Activated CD4-positive, alpha-beta T cell treated with anti-CD3 and anti-CD28 coated beads, Interleukin-2, amount 50 U/mL, for 24 hours (primary cell): ENCODE measurements around the gene GPBP1L1.
"Not testable (repeated sequence)": the region's sequence is repeated elsewhere in the genome, so short reads cannot be mapped to it uniquely, and the experiment has no call there.

Source experiments
- DNase-seq, 2 donors: peaks; one replicate each; pipeline ENCODE4 v3.0.0-alpha.2; 2020; ENCODE audit warnings: low read depth in 1 of 2, low spot score in 1 of 2

The GPBP1L1 gene

DNA sequence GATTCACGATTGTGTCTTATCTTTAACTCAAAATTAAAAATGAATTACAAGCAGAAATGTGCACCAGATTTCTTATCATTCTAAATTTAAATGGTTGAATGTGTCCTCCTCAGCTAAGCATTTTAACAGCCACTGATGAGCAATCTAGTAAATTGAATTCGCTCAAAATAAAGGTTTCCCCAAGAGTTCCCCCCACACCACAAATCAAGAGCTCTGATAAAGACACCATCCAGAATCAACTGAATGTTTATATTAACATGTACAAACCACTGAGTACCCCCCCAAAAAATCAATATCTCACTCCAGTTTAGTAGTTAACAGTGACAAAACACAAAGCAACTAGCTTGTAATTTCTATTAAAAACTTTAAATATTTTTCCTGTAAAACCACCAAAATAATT is 1.9 kb downstream of the GPBP1L1 start:
- DNase-seq = no peak

DNA sequence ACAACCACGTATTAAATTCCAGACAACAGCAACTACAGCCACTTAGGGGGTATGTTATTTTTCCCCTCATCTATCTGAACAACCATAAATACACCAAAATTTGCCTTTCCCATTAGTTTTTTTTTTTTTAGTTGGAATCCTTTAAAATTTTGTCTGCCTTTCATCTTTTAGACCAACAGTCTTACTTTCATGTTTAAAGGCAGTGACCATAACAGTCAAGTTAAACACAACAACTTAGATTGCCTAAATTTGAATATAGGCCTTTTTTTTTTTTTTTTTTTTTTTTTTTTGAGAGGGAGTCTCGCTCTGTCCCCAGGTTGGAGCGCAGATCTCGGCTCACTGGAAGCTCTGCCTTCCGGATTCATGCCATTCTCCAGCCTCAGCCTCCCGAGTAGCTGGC is 3.4 kb downstream of the GPBP1L1 start:
- DNase-seq = no peak

DNA sequence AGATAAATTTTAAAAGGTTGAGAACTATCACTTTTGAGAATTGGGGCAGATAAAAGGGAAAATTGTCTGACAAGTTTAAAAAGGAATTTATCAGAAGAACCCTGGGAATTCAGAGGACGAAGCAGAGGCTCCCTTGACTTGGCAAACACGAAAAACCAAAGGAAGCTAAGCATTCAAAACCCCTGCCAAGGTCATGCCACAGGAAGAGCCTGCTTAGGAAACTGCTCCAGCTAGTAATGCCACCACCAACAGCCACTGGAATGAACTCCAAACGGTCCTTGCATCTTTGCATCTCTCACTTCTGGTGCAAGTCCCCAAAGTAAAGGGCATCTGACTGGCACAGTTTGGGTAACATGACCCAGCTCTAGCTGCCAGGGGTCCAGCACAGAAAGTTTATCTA is 7.2 kb downstream of the GPBP1L1 start:
- no peak for DNase-seq

DNA sequence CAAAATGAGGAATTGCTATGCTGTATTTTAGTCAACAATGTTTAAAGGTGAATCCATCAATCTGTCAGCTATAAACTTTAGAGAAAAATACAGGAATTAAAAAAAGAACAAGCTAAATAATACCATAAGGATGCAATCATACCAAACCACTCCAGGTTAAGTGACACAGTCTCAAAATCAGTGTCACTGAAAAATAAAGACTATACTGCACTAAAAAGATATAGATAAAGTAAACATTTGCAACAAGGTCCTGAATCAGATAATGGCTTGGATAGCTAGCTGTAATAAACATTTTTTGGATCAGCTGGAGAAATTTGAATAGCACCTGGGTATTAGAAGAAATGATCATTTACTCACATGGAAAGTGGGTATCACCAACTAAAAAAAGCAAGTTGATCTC is 7.8 kb downstream of the GPBP1L1 start:
- no peak for DNase-seq

DNA sequence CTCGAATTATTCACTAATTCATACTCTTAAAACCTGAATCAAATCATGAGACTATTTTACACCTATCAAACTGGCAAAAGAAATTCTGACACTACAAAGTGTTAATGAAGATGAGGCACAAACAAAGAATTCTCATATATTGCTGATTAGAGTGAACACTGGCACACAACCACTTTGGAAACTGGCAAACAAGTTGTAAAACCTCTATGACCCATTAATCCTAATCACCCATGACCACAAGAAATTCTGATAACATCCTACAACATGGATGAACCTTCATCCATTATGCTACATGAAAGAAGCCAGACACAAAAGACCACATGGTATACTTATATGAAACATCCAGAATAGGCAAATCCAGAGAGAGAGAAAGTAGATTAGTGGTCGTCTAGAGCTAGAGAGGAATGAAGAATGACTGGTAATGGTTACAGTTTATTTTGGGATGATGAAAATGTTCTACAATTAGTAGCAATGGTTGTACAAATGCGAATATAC is 8.5 kb downstream of the GPBP1L1 start:
- DNase-seq = no peak

DNA sequence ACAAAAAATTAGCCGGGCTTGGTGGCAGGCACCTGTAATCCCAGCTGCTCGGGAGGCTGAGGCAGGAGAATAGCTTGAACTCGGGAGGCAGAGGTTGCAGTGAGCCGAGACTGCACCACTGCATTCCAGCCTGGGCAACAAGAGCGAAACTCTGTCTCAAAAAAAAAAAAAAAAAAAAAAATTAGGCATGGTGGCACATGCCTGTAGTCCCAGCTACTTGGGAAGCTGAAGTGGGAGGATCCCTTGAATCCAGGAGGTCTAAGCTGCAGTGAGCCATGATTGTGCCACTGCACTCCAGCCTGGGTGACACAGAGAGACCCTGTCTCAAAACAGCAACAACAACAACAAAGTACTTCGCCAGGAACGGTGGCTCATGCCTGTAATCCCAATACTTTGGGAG is 9.8 kb downstream of the GPBP1L1 start:
- not testable (repeated sequence) for DNase-seq

DNA sequence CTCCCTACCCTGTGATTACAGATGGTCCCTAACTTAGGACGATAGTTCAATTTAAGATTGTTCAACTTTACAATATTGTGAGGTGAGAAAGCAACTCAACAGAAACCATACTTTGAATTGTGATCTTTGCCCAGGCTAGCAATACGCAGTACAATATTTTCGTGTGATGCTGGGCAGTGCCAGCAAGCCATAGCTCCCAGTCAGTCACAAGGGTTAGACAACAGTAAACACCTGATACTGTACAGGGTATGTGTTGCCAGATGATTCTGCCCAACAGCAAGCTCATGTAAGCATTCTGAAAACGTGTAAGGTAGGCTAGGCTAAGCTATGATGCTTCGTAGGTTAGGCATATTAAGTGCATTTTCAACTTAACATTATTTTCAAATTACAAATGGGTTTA is 11.9 kb downstream of the GPBP1L1 start:
- no peak for DNase-seq

DNA sequence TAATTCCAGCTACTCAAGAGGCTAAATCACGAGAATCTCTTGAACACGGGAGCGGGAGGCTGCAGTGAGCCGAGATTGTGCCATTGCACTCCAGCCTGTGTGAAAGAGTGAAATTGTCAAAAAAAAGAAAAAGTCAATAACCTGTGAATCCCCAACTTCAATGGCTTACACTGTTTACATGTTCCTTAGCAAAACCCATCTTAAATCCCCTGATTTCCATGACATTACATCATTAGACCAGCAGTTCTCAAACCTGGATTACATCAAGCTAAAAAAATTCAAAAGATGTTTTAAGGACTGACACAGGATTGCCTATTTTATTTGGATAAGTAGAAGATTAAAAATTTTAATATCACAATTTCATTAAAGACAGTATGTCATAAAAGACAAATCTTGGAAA is 12.4 kb downstream of the GPBP1L1 start:
- DNase-seq = no peak

DNA sequence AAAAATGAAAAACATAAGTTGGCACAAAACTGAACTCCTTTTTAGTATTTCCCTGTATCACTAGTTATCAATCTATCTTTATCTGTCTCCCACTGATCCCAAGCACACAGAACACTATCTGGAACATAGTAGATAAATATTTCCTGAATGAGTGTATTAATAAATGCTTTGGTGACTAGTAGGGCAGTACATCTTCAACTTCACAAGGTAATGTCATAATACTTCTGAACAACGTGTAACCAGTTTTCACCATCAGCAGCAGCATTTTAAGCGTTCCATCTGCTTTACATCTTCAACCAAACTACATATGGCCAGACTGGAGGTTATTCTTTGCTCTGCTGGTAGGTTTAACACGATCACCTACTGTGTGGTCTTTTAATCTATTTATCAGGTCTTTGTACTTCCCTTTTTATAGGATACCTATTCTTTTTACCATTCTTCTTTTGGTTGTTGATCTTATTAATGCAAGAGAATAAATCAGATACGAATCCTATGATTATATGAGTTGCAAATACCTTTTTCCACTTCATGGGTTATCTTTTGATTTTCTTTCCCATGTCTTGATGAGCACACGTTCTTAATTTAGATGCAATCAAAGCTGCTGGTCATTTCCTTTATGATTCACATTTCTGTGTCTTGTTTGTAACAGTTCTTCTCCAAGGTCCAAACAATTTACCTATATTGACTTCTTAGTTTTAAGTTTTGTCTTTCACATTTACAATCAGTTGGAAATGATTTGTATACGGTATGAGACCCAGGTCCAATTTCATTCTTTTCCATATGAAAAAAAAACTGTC is 16.3 kb downstream of the GPBP1L1 start:
- no peak for DNase-seq

DNA sequence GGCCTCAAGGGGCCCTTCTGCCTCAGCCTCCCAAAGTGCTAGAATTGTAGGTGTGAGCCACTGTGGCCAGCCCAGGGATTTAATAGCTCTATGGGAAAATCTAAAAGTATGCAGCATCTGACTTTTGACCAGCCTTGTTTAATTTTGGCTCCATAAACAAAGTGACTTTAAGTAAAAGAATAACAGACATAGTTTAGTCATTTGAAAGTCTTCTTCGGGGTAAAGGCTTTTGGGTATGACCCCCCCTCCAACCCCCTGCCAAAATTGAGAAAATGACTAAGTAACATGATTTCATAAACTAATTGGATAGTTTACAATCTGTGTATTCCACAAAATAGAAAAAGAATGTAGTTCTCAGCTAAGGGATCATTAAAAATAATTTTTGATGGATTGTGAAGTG is 17.0 kb downstream of the GPBP1L1 start:
- DNase-seq = no peak

DNA sequence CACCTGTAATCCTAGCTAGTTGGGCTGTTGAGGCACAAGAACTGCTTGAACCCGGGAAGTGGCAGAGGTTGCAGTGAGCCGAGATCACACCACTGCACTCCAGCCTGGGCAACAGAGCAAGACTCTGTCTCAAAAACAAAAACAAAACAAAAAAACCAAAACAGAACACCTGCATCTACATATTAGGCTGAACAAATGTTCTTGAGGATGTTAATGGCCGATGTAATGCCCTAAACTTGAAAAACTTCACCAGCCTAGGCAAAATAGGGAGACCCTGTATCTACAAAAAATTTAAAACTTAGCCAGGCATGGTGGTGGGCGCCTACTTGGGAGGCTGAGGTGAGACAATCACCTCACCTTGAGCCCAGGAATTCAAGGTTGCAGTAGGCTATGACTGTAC is 17.8 kb downstream of the GPBP1L1 start:
- no peak for DNase-seq

DNA sequence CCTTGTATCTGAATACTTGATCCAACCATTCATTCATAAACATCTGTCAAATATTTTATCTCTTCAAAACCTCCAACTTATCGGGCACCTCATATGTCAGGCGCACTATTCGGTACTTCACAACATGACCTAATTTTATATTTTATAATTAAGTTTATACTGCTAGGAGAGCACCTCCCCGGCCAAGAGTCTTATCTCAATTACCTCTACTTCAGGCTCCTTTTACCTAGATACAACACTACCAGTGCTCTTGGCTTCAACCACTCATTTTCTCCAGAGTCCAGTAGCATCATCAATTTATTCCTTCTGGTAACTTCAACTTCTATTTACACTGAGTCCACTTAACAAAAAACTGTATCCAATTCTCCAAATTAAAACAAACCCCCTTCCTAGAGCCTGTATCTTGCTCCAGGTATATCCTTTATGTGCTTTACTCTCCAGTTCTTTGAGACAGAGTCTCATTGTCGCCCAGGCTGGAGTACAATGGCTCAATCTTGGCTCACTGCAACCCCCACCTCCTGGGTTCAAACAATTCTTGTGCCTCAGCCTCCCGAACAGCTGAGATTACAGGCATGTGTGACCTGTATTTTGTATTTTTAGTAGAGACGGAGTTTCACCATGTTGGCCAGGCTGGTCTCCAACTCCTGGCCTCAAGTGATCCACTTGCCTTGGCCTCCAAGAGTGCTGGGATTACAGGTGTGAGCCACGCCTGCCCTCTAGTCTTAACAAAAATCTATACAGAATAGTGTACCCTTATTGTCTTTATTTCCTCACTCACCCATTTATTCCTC is 18.8 kb downstream of the GPBP1L1 start:
- DNase-seq = no peak

DNA sequence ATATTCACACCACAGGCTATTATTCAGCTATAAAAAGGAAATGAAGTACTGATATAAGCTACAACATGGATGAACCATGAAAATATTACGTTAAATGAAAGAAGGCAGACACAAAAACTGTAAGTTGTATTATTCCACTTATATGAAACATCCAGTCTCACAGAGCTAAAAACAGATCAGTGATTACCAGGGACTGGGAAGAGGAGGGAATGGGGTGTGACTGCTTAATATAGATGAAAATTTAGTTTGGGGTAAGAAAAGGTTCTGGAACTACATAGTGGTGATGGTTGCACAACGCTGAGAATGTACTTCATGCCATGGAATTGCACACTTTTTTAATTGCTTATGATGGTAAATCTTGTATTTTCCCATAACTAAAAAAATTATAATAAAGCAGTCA is 19.5 kb downstream of the GPBP1L1 start:
- DNase-seq = no peak

DNA sequence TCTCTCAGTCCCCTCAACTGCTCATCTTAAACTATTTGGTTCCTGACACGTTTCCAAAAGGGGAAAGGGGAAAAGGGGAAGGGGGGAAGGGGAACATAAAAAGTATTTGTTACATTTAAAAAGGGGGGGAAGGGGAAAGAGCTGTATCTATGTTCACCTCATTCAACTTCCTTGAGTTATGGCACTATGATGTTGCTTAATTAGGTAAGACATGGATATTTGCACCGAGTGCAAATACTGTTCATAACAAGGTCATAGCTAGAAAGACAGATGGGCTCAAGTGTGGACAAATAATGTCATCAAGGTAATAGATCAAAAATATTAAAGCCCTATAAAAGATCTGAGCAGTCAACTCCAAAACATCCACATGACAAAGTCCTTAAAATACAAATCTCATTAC is 26.0 kb downstream of the GPBP1L1 start:
- no peak for DNase-seq

DNA sequence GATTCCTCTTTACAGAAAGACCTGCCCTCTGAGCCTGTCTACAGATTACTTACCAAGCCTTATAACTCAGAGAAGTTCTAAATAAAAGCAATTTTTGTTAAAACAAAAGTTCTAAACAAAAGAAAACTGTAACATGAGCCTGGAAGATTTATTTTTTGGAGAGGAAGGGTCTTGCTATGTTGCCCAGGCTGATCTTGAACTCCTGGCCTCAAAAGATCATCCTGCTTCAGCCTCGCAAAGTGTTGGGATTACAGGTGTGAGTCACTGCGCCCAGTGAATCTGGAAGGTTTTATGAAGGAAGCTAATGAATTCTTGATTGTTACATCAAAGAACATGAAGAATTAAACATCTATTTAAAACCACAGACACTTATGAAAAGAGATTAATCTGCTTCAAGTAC is 27.1 kb downstream of the GPBP1L1 start:
- DNase-seq = no peak

DNA sequence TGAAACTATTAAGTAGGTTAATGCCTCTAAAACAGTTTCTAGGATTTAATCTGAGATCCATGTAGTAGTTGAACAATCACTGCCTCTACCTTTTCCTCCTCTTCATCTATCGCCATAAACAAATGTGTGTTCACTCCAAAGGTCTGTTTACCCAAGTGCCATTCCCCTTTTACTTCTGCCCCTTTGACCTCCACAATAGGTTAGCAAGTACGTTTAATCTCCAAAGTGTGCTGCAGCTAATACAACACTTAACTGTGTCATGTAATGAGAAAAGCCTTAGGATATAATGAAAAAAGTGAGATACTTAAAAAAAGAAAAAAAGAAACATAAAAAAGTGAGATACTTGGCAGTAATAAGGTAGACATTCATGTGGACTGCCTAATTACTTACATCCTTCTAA is 28.2 kb downstream of the GPBP1L1 start:
- no peak for DNase-seq

DNA sequence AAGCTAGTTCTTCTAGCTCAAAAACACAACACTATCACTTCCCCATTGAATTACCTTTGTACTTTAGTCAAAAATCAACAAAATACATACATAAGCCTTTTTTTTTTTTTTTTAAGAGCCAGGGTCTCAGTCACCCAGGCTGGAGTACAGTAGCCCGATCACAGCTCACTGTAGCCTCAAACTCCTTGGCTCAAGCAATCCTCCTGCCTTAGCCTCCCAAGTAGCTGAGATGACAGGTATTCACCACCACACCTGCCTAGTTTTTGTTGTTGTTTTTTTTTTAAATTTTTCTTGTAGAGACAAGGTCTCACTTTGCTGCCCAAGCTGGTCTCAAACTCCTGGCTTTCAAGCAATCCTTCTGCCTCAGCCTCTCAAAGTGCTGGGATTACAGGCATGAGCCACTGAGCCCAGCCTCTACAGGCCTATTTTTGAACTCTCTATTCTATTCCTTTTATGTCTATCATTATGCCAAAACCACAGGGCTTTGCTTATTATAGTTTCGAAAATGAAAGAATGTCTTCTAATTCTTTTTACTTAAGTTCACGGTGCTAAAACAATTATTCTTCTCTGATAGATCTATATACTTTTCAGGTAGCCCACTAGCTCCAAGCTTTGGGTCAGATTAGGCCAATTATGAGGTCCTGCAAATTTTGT is 29.6 kb downstream of the GPBP1L1 start:
- no peak for DNase-seq

DNA sequence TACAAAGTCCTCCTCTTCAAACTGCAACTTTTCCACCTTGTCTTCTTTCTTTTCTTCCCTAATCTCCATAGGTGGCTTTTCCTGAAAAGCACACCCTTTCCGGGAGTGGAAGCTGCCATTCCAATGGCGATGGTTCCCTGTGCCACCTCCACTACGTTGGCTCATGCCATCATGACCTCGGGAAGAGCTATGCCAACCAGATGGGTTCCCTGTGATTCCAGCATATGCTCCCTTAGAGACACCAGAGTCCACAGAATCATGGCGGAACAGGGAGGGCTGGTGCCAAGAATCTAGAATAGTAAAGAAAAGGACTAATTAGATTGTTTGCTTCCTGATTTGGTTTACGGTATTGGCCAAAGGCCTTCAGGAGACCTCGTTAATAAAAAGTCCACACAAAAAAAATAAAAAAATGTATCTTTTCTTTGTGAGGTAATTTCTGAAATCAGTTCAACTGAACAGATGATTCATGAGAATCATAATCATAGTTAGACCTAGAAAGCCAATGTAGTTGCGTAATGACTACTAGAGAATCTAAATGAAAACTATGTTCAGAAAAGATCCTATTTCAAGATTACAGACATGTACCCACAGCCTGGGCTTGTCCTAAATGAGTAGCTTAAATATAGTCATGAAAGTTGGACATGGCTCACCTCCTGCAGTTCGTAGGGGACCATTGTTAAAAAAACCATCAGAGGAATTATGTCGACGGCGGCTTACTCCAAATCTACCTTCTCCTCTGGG is 31.6 kb downstream of the GPBP1L1 start:
- no peak for DNase-seq

DNA sequence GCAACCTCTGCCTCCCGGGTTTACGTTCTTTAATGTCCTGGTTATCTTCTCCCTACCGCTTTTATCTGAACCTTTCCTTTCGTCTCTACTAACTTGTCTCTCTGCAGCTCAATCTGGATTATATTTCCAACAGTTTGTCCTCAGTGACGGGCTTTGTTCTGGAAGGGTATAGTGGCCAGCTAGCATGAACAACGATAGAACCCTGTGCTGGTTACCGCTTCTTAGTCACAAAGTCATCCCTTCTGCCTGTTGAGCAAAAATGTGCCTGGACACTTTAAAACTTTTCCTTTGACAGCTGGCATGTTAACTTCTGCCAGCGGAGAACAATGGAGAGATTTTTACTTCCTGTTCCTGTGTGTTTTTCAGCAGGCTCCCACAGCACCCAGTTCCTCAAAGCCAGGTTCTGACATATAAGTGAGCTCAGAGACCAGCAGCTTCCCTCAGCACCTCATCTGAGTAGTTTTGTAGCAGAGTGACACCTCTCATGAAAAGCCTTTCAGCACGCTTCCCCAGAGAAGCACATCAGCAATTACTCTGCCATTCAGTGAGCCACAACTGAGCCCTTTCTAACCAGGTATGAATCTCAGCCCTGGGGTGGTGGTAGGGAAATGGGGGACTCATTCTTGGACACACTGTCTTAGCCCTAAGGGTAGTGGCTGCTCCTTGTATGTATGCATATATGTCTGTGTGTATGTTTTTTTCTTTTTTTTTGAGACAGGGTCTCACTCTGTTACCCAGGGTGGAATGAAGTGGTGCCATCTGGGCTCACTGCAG is 38.9 kb downstream of the GPBP1L1 start:
- no peak for DNase-seq

DNA sequence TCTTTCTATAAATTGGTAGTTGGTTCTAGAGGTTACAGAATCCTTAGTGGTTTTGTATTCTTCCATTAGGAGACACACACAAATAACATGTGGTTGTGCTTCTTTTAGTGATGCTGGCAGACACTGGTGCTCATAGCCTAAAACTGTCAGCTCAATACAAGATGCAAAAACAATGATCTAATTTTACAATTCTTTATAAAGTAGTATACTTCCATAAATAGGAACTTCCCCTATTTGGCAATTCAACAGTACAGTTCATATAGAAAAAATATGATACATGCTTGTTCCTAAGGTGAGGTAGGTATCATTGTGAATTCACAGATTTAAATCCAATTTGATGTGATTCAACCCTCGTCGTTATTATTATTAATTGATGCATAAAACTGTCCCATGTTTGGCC is 41.7 kb downstream of the GPBP1L1 start:
- no peak for DNase-seq

DNA sequence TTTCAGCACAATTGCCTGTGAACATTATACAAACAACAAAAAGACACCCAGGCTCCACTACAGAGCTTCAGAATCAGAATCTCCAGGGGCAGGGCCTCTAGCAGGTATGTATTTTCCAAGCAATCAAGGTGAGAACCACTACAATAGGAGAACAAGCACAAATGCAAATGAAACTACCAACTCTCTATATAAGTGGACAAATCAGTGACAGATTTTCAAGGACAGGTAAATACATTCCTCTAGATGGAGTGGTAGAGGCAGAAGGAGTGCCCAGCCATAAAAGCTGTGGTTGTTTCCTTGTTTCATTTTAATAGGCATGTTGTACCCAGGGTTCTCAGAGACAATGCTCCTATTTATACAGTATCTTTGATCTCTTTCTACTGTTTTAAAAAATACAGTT is 42.4 kb downstream of the GPBP1L1 start:
- DNase-seq = no peak
